PC-9 (cell line): ENCODE measurements around the gene OBSCN. TPM values are rescaled to one million over a fixed set of nuclear protein-coding genes. Genes with fewer than 3 reads are reported as not detected.

Experiments used
- BruUV-seq: library from RNA; stranded (reverse); fragments of 400-500 nt; replicated peaks from 2 replicates; lab custom pipeline; 2021; lab: Mats Ljungman, UMichigan
- CTCF ChIA-PET: fragments of 300-600 bp; sonication (Branson Sonifier 250); formaldehyde crosslinking; loops from one replicate; lab custom pipeline; 2022; ENCODE audit warnings: antibody characterized with exemption; lab: Charles Lee
- POLR2A ChIA-PET: fragments of 300-600 bp; sonication (Branson Sonifier 250); formaldehyde crosslinking; loops from one replicate; lab custom pipeline; 2022; ENCODE audit warnings: antibody characterized with exemption; ENCODE audit not compliant: unreplicated experiment; lab: Charles Lee
- DNase-seq, 2 experiments: peaks; one replicate each; pipeline versions ENCODE4 v3.0.0 to v3.0.0-alpha.2; 2015 to 2022; ENCODE audit warnings: mixed read lengths in 1 of 2
- H2AFZ ChIP-seq: fragments of 200-600 bp; sonication (generic); 2 replicates; pipeline ENCODE4 v1.8.1; 2017; ENCODE audit warnings: antibody characterized with exemption
- H3F3A ChIP-seq: fragments of 200-600 bp; sonication (generic); 2 replicates; pipeline ENCODE4 v1.8.1; 2017; ENCODE audit warnings: antibody characterized with exemption, mild to moderate bottlenecking, low read depth; ENCODE audit not compliant: insufficient read depth
- H3K27ac ChIP-seq: fragments of 200-600 bp; sonication (generic); 2 replicates; pipeline ENCODE4 v1.6.1; 2016; ENCODE audit warnings: mixed run types
- H3K27me3 ChIP-seq: fragments of 200-600 bp; sonication (generic); 2 replicates; pipeline ENCODE4 v1.6.1; 2016; ENCODE audit warnings: low read depth, mixed run types; ENCODE audit not compliant: insufficient read depth
- H3K36me3 ChIP-seq: fragments of 200-600 bp; sonication (generic); 2 replicates; pipeline ENCODE4 v1.6.1; 2016; ENCODE audit warnings: low read depth, mixed run types
- H3K4me1 ChIP-seq: fragments of 200-600 bp; sonication (generic); replicated peaks from 2 replicates; pipeline ENCODE4 v1.6.1; 2016; ENCODE audit warnings: mixed run types; ENCODE audit not compliant: insufficient read depth
- H3K4me2 ChIP-seq: fragments of 200-600 bp; sonication (generic); 2 replicates; pipeline ENCODE4 v1.6.1; 2017; ENCODE audit warnings: mixed run types
- H3K4me3 ChIP-seq: fragments of 200-600 bp; sonication (generic); 2 replicates; pipeline ENCODE4 v1.6.1; 2016; ENCODE audit warnings: mixed run types
- H3K79me2 ChIP-seq: fragments of 200-600 bp; sonication (generic); 2 replicates; pipeline ENCODE4 v1.6.1; 2017; ENCODE audit warnings: low read depth, mixed run types
- H3K9me2 ChIP-seq: fragments of 200-600 bp; sonication (generic); 2 replicates; pipeline ENCODE4 v1.8.1; 2017; ENCODE audit warnings: mild to moderate bottlenecking; ENCODE audit not compliant: insufficient read depth
- H3K9me3 ChIP-seq: fragments of 200-600 bp; sonication (generic); 2 replicates; pipeline ENCODE4 v1.8.1; 2016; ENCODE audit warnings: low read depth; ENCODE audit not compliant: insufficient read depth
- H4K20me1 ChIP-seq: fragments of 200-600 bp; sonication (generic); 2 replicates; pipeline ENCODE4 v1.8.1; 2017; ENCODE audit not compliant: insufficient read depth
- EZH2 ChIP-seq: fragments of 200-600 bp; sonication (generic); IDR thresholded peaks from 2 replicates; pipeline ENCODE4 v1.8.0; 2017; ENCODE audit warnings: antibody characterized with exemption, low read depth
- intact Hi-C: fragments of 100-400 bp; cut with micrococcal nuclease; formaldehyde crosslinking; loops from one replicate; pipeline ENCODE4 v1.10.0; 2022; ENCODE audit not compliant: unreplicated experiment
- total RNA-seq: library from RNA; stranded (reverse); gene quantifications from 2 replicates; pipeline ENCODE4 v1.2.3, GENCODE V29; 2021
- TF ChIP-seq, protein P1 (sequence below): fragments of 200-600 bp; sonication (generic); conservative IDR thresholded peaks from 2 replicates; pipeline ENCODE4 v1.6.1; 2017; ENCODE audit warnings: mixed run types, antibody characterized with exemption, mild to moderate bottlenecking, moderate library complexity

OBSCN gene
- total RNA-seq, 1 experiment from 2014 or later, result 62.9 TPM

- H3K27ac ChIP-seq, result no peak overlapping the region
- no peak for TF ChIP-seq EZH2
- TF ChIP-seq, protein P1, sequence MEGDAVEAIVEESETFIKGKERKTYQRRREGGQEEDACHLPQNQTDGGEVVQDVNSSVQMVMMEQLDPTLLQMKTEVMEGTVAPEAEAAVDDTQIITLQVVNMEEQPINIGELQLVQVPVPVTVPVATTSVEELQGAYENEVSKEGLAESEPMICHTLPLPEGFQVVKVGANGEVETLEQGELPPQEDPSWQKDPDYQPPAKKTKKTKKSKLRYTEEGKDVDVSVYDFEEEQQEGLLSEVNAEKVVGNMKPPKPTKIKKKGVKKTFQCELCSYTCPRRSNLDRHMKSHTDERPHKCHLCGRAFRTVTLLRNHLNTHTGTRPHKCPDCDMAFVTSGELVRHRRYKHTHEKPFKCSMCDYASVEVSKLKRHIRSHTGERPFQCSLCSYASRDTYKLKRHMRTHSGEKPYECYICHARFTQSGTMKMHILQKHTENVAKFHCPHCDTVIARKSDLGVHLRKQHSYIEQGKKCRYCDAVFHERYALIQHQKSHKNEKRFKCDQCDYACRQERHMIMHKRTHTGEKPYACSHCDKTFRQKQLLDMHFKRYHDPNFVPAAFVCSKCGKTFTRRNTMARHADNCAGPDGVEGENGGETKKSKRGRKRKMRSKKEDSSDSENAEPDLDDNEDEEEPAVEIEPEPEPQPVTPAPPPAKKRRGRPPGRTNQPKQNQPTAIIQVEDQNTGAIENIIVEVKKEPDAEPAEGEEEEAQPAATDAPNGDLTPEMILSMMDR, result no peak
- POLR2A ChIA-PET, result no interaction called here
- intact Hi-C loops, result no loop called here
- H3K9me3 ChIP-seq, result no peaks in the 10 kb centered on the region
- H3K79me2 ChIP-seq, result no peaks in the 10 kb centered on the region
- H3K4me3 ChIP-seq, result no peak overlapping the region
- no peak for DNase-seq
- no peaks in the 10 kb centered on the region for H3K27me3 ChIP-seq
- H4K20me1 ChIP-seq, result no peaks in the 10 kb centered on the region
- H3K4me2 ChIP-seq, result no peak overlapping the region
- CTCF ChIA-PET, result no interaction called here
- H2AFZ ChIP-seq, result no peak overlapping the region
- no peaks in the 10 kb centered on the region for H3K9me2 ChIP-seq
- H3K36me3 ChIP-seq, result no peaks in the 10 kb centered on the region
- H3F3A ChIP-seq, result no peaks in the 10 kb centered on the region
- no peaks in the 10 kb centered on the region; the same call in 1 of the 2 replicates for H3K4me1 ChIP-seq
- BruUV-seq, result no TSS peak
These were observed 126.5 kb downstream of the OBSCN start for GRCh38 chr1:228334226-228334935.

GRCh38 chr1:228334954-228335353, 127.1 kb downstream of the OBSCN start:
- Histone ChIP-seq H3K4me3 (no peak overlapping the region), H3K4me1 (no peaks in the 10 kb centered on the region; the same call in 1 of the 2 replicates), H3K36me3 (no peaks in the 10 kb centered on the region), H3K4me2 (no peak overlapping the region), H3K79me2 (no peaks in the 10 kb centered on the region), H2AFZ (no peak overlapping the region), H3K9me3 (no peaks in the 10 kb centered on the region), H3K27ac (no peak overlapping the region), H4K20me1 (no peaks in the 10 kb centered on the region), H3K9me2 (no peaks in the 10 kb centered on the region), H3K27me3 (no peaks in the 10 kb centered on the region), H3F3A (no peaks in the 10 kb centered on the region)
- BruUV-seq, result no TSS peak
- no peak for TF ChIP-seq EZH2
- TF ChIP-seq, protein P1, result no peak
- ChIA-PET POLR2A (no interaction called here), CTCF (no interaction called here)
- no peak for DNase-seq
- intact Hi-C loops, result no loop called here

GRCh38 chr1:228335406-228336307, 127.8 kb downstream of the OBSCN start:
- H3K9me3 ChIP-seq, result no peaks in the 10 kb centered on the region
- no peaks in the 10 kb centered on the region for H3K79me2 ChIP-seq
- no peaks in the 10 kb centered on the region for H3K36me3 ChIP-seq
- ChIA-PET POLR2A (no interaction called here), CTCF (no interaction called here)
- H4K20me1 ChIP-seq, result no peaks in the 10 kb centered on the region
- no peak overlapping the region for H3K4me3 ChIP-seq
- no peak overlapping the region for H2AFZ ChIP-seq
- no peaks in the 10 kb centered on the region for H3K27me3 ChIP-seq
- H3K9me2 ChIP-seq, result no peaks in the 10 kb centered on the region
- no peak for DNase-seq
- intact Hi-C loops, result no loop called here
- no peak overlapping the region for H3K27ac ChIP-seq
- no TSS peak for BruUV-seq
- H3K4me2 ChIP-seq, result no peak overlapping the region
- no peaks in the 10 kb centered on the region for H3F3A ChIP-seq
- no peaks in the 10 kb centered on the region for H3K4me1 ChIP-seq
- TF ChIP-seq, protein P1, result no peak
